ENCODE data around the gene MYADM.

MYADM gene

GRCh38 chr19:53903055-53903680 is 35.5 kb downstream of the MYADM start:
- no peak for TF ChIP-seq CTCF (IDR thresholded peaks at IDR 0.05)

GRCh38 chr19:53904909-53905308 is 37.2 kb downstream of the MYADM start:
- no peak for TF ChIP-seq CTCF (IDR thresholded peaks at IDR 0.05)

GRCh38 chr19:53905787-53906186 is 38.1 kb downstream of the MYADM start:
- TF ChIP-seq CTCF (IDR thresholded peaks at IDR 0.05), result no peak

- TF ChIP-seq CTCF (IDR thresholded peaks at IDR 0.05), result peak; percentile 87
Measured at GRCh38 chr19:53906211-53907192, 38.8 kb downstream of the MYADM start.

- TF ChIP-seq CTCF (IDR thresholded peaks at IDR 0.05), result no peak
Measured at GRCh38 chr19:53907193-53907581, 39.5 kb downstream of the MYADM start.

GRCh38 chr19:53907690-53908089 is 40.0 kb downstream of the MYADM start:
- TF ChIP-seq CTCF (IDR thresholded peaks at IDR 0.05), result no peak

GRCh38 chr19:53908106-53908934 is 40.6 kb downstream of the MYADM start:
- no peak for TF ChIP-seq CTCF (IDR thresholded peaks at IDR 0.05)

Data from LNCAP (cell line).